GM15510 (cell line): Measurements from ENCODE around the gene GPBP1L1.

Experiments
- POLR2A ChIP-seq: IDR thresholded peaks from 3 replicates; pipeline ENCODE4 v1.6.1; 2011; ENCODE audit warnings: borderline replicate concordance; ENCODE audit not compliant: insufficient read length; ENCODE audit errors: extremely low read depth

GPBP1L1 gene

DNA sequence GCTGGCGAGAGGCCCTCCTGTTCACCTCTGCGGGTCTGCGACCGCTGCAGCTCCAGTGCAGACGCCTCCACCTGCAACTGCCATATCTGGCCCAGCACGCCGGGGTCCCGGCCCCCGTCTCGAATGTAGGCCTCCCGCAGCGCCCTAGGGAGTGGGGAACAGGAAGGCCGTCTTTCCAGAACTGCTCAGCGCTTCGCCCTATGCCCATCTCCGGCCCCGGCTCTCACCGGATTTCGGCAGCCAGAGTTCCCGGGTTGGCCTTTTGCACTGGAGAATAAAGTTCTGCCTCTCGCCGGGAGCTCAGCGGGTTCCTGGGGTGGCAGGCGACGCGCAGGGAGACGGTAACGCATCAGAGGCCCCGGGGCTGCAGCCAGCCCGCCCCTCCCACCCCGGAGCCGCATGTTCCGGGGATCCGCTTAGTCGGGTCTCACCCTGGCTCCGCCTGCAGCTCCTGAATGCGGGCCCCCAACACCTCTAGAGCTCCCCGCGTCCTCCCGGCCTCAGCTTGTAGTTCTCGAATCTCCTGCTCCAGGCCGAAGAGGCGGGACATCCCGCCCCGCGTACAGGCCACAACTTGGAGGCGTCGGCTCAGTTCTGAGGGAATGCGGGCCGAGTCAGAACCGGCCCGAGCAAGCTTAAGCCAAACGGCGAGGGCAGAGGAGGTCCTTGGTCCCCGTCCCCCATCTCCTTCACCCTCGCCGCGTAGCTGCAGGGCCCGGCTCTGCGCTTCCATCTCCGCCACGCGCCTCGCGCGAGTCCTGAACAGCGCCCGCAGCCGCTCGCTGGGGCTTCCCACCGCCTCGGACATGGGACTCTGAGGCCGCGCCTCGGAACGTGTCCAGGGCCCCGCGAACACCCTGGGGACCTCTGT, 63.6 kb downstream of the GPBP1L1 start:
- TF ChIP-seq POLR2A: no peak

DNA sequence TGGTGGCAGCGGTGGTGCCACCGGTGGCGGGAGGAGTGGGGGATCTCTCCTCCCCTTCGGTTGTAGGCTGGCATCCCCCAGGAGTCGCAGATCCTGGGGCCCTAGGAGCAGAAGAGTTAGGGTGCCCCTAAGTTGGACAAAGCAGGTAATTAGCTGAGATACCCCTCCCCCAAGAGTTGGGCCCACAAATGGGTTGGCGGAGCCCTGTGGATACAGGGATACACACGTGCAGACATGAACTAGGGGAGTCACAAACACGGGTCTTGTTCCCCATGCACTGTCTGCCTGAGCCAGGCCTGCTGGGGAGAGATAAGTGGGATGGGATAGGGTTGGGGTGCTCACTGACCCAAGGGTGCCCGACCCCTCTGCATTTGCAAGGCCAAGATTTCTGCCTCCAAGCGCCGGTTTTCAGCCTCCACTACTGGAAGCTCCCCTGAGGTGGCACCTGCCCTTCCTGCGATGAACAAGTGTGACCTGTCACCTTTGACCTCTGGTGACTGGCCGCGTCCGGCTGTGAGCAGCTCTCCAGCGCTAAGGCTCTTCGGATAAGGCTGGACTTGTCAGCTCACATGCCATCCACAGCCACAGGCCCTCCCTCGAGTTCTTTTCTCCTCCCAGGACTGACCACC, 64.3 kb downstream of the GPBP1L1 start:
- TF ChIP-seq POLR2A: no peak

GRCh38 chr1:45621501-45621836, 64.9 kb downstream of the GPBP1L1 start:
- TF ChIP-seq POLR2A: no peak

GRCh38 chr1:45620588-45621500, 65.5 kb downstream of the GPBP1L1 start:
- no peak for TF ChIP-seq POLR2A

DNA sequence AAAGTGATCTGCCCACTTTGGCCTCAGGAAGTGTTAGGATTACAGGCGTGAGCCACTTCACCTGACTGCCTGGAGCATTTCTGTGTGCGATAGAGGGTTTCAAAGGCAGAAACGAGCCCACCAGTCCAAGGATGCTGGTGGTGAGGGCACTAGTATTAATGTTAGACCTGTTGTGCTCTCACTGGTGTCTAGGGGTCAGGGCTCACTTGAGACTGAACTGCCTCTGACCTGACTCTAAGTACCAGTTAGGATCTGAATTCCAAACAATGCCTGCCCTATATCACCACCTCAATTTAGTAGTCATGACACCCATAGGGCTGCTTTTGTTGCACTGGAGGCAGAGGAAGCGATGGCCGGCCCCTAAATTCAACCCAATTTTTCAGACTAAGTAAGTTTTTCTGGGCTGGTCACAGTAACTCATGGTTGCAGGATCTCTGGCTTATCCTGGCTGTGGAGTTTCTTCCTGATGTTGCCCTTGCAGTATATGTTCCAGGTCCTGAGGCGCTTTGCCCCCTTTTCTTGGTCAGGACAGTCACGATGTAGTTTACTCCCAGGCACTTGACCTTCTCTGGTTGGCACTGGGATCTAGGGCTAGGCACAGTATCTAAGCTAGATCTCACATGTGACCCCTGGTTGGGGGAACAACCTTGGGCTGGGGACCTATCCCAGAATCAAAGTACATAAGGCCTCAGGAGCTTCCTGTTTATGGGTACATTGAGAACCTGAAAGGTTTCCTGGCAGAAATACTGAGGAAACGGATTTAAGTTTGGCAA, 67.0 kb downstream of the GPBP1L1 start:
- no peak for TF ChIP-seq POLR2A

- TF ChIP-seq POLR2A: no peak
Measured at GRCh38 chr1:45617618-45618017, 68.7 kb downstream of the GPBP1L1 start.

DNA sequence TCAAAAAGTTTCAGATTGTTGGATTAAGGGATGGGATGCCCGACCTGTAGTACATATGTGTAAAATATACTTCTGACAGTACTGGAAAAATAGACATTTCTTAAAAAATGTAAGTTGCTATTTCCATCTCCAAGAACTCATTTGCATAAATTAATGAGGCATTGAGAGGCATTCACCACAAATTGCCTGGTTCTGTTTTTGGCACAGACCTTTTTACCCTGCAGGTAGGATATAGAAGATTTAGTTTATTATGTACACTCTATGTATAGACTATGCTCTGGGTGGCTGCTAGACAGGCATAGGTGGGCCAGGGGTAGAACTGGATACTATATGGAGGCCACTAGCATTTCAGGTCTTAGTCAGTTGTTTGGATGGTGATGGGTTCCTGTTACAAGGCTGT, 70.4 kb downstream of the GPBP1L1 start:
- no peak for TF ChIP-seq POLR2A

DNA sequence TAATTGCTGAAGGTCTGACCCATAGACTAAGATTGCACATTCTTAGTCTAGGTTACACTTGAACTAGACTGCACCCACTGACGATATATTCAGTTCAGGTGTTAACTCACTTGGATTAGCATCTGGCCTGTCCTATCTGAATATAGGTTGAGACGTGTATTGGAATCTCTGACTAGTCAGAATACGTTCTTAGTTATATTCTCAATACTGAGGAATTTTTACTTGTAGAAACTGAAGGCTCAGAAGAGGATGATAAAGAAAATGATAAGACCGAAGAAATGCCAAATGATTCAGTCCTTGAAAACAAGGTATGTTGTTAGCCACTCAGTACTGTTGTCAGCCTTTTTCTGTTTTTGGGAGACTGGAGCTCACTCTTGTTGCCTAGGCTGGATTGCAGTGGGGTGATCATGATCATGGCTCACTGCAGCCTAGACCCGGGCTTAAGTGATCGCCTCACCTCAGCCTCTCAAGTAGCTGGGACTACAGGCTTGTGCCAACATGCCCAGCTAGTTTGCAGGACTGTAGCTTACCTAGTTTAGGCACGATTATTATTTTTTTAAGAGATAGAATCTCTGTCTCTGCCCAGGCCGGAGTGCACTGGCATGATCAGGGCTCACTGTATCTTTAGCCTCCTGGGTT, 73.3 kb downstream of the GPBP1L1 start:
- TF ChIP-seq POLR2A: no peak

DNA sequence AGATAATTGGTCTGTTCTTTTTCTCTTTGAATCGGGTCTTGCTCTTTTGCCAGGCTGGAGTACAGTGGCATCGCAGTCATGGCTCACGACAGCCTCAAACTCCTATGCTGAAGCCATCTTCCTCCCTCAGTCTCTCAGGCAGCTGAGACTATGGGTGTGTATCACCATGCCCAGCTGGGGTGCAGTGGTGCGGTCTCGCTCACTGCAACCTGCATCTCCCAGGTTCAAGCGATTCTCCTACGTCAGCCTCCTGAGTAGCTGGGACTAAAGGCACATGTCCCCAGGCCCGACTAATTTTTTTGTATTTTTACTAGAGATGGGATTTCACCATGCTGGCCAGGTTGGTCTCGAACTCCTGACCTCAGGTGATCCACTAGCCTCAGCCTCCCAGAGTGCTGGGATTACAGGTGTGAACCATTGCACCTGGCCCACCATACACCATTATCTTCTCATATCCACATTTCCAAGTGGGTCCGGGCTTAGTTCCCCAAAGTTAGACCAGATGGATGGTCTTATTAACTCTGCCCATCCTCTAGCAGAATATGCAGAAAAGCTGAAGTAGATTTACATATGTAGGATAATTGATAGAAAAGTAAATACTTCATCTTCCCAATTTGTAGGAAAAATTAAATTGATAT, 75.6 kb downstream of the GPBP1L1 start:
- TF ChIP-seq POLR2A: no peak

DNA sequence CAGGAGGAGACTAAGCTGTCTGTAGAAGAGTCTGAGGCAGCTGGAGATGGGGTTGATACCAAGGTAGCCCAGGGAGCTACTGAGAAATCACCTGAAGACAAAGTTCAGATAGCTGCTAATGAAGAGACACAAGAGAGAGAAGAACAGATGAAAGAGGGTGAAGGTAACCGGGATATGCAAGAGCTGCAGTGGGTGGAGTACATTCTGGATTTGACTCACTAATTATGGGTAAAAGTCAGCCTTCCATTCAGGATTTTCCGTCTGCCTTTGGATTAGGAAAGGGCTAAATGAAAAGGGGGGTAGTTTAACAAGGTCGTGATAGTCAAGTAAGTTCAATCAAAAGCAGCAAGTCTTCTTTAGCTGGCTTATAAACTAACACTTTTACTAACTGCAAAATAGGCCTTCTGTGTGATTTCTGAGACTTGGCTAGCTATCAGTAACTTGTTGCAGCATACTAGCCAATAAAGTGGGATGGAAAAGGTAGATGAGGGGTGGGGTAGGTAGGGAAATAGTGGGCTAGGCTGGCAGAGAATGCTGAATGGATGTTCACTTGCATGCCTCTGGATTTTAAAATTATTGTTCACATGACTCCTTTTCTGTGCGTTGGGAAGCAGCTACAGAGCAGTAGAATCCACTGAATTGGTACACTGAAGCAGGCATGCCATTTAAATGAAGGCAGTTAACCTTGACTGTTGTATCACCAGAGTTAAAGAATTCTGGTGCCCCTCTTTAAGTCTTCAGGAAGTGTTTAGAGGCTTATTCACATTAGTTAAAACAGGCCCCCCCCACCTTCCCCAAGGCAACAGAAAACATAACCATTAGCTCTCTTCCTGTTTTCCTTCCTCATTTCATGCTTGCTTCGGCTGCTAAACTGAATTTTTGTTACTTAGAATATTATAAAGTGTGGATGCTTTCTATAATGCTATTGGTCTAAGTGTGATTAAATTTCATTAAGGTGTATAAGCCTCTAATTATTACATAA, 77.9 kb downstream of the GPBP1L1 start:
- TF ChIP-seq POLR2A: no peak

DNA sequence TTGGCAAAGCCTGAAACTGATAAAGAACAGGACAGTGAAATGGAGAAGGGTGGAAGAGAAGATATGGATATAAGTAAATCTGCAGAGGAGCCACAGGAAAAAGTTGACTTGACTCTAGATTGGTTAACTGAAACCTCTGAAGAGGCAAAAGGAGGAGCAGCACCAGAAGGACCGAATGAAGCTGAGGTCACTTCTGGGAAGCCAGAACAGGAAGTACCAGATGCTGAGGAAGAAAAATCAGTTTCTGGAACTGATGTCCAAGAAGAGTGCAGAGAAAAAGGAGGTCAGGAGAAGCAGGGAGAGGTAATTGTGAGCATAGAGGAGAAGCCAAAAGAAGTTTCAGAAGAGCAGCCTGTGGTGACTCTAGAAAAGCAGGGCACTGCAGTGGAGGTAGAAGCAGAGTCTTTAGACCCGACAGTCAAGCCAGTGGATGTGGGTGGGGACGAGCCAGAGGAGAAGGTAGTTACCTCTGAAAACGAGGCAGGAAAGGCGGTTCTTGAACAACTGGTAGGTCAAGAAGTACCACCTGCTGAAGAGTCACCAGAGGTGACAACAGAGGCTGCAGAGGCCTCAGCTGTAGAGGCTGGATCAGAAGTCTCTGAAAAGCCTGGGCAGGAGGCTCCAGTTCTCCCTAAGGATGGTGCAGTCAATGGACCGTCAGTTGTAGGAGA, 78.8 kb downstream of the GPBP1L1 start:
- no peak for TF ChIP-seq POLR2A

DNA sequence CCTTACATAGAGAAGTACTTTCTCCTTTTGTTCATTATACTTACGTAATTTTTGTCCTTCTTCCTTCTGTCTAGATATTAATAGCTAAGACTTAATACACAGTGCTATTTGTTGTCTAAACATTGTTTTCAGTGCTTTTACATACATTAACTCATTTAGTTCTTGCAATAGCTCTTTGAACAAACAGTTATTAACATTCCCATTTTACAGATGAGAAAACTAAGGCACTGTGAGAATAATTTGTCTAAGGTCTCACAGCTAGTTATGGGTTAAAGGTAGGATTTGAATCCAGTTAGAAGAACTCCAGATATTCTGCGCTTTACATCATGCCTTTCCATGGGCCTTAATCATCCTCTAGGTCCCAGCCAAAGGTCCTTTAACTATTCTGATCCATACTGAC, 82.1 kb downstream of the GPBP1L1 start:
- TF ChIP-seq POLR2A: no peak
